ENCODE data around the gene COQ8B.

DNA sequence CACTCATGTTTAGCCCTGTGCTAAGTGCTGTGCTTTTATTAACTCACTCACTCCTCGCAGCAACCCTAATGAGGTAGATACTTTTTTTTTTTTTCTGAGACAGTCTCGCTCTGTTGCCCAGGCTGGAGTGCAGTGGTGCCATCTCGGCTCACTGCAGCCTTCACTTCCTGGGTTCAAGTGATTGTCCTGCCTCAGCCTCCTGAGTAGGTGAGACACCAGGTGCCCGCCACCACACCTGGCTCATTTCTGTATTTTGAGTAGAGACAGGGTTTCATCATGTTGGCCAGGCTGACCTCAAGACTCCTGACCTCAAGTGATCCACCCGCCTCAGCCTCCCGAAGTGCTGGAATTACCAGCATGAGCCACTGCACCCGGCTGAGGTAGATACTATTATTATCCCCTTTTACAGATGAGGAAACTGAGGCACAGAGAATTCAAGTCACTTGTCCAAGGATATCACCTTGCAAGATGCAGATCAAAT, 2.8 kb upstream of the COQ8B start:
- TF ChIP-seq, protein P1, sequence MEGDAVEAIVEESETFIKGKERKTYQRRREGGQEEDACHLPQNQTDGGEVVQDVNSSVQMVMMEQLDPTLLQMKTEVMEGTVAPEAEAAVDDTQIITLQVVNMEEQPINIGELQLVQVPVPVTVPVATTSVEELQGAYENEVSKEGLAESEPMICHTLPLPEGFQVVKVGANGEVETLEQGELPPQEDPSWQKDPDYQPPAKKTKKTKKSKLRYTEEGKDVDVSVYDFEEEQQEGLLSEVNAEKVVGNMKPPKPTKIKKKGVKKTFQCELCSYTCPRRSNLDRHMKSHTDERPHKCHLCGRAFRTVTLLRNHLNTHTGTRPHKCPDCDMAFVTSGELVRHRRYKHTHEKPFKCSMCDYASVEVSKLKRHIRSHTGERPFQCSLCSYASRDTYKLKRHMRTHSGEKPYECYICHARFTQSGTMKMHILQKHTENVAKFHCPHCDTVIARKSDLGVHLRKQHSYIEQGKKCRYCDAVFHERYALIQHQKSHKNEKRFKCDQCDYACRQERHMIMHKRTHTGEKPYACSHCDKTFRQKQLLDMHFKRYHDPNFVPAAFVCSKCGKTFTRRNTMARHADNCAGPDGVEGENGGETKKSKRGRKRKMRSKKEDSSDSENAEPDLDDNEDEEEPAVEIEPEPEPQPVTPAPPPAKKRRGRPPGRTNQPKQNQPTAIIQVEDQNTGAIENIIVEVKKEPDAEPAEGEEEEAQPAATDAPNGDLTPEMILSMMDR (conservative IDR thresholded peaks at IDR 0.05): no peak
- TF ChIP-seq EZH2 (IDR thresholded peaks at IDR 0.05; ENCODE audit: low read depth): no peak
